ENCODE measurements around the gene MKNK1. TPM values are rescaled to one million over a fixed set of nuclear protein-coding genes. Genes with fewer than 3 reads are reported as not detected.

The MKNK1 gene
- total RNA-seq, 1 experiment from 2014 or later = 22.7 TPM

GRCh38 chr1:46642115-46642680 lies 38.1 kb upstream of the MKNK1 start:
- Mint-ChIP-seq H3K27ac (ENCODE audit: unreplicated experiment) (no peak overlapping the region), H3K4me3 (ENCODE audit: unreplicated experiment) (no peak overlapping the region), H3K27me3 (ENCODE audit: insufficient read depth, unreplicated experiment) (no peaks in the 10 kb centered on the region), H3K4me1 (ENCODE audit: low read depth, unreplicated experiment) (peaks cover 10% of the 10 kb centered on the region), H3K9me3 (ENCODE audit: unreplicated experiment) (no peaks in the 10 kb centered on the region), H3K36me3 (ENCODE audit: insufficient read depth, unreplicated experiment) (peaks cover 6% of the 10 kb centered on the region)
- Histone ChIP-seq H3K9me3 (no peaks in the 10 kb centered on the region), H3K27me3 (replicated peaks; ENCODE audit: control insufficient read depth, insufficient read depth, low read length) (no peaks in the 10 kb centered on the region), H3K4me3 (ENCODE audit: low read depth, low read length) (no peak overlapping the region), H3K4me1 (no peaks in the 10 kb centered on the region; the same call in 1 of the 2 replicates), H3K36me3 (ENCODE audit: control insufficient read depth, insufficient read depth, low read length) (no peaks in the 10 kb centered on the region)
- CTCF ChIA-PET = no interaction called here
- no peak for TF ChIP-seq CTCF (IDR thresholded peaks at IDR 0.05; ENCODE audit: insufficient read depth in 1 of 2, low read depth in 1 of 2, low read length in 1 of 2, severe bottlenecking in 1 of 2, unreplicated experiment in 1 of 2)
- DNase-seq = no peak
- intact Hi-C loops (cut with micrococcal nuclease; ENCODE audit: unreplicated experiment) = no loop called here
- no TSS peak for BruUV-seq (replicated peaks)
- POLR2A ChIA-PET = no interaction called here

- no peaks in the 10 kb centered on the region; the same call in 1 of the 2 replicates for H3K4me1 ChIP-seq
- Mint-ChIP-seq H3K4me3 (ENCODE audit: unreplicated experiment) (no peak overlapping the region), H3K36me3 (ENCODE audit: insufficient read depth, unreplicated experiment) (peaks cover 6% of the 10 kb centered on the region), H3K27me3 (ENCODE audit: insufficient read depth, unreplicated experiment) (no peaks in the 10 kb centered on the region), H3K27ac (ENCODE audit: unreplicated experiment) (no peak overlapping the region), H3K4me1 (ENCODE audit: low read depth, unreplicated experiment) (peaks cover 10% of the 10 kb centered on the region), H3K9me3 (ENCODE audit: unreplicated experiment) (no peaks in the 10 kb centered on the region)
- ChIA-PET POLR2A (interaction anchor here (0.6 kb wide), 1 partner anchor 33 kb away, joined by 3 read pairs; no protein-coding TSS in a partner anchor), CTCF (no interaction called here)
- no TSS peak for BruUV-seq (replicated peaks)
- intact Hi-C loops (cut with micrococcal nuclease; ENCODE audit: unreplicated experiment) = no loop called here
- no peak overlapping the region for H3K4me3 ChIP-seq (ENCODE audit: low read depth, low read length)
- DNase-seq = no peak
- H3K27me3 ChIP-seq (replicated peaks; ENCODE audit: control insufficient read depth, insufficient read depth, low read length) = no peaks in the 10 kb centered on the region
- H3K36me3 ChIP-seq (ENCODE audit: control insufficient read depth, insufficient read depth, low read length) = no peaks in the 10 kb centered on the region
- no peak for TF ChIP-seq CTCF (IDR thresholded peaks at IDR 0.05; ENCODE audit: insufficient read depth in 1 of 2, low read depth in 1 of 2, low read length in 1 of 2, severe bottlenecking in 1 of 2, unreplicated experiment in 1 of 2)
- no peaks in the 10 kb centered on the region for H3K9me3 ChIP-seq
Measured at GRCh38 chr1:46639547-46639946, 35.5 kb upstream of the MKNK1 start.

- no peaks in the 10 kb centered on the region for H3K9me3 Mint-ChIP-seq (ENCODE audit: unreplicated experiment)
- peaks cover 10% of the 10 kb centered on the region for H3K4me1 Mint-ChIP-seq (ENCODE audit: low read depth, unreplicated experiment)
- no peak overlapping the region for H3K27ac Mint-ChIP-seq (ENCODE audit: unreplicated experiment)
- ChIA-PET POLR2A (no interaction called here), CTCF (no interaction called here)
- H3K4me3 ChIP-seq (ENCODE audit: low read depth, low read length) = no peak overlapping the region
- H3K27me3 Mint-ChIP-seq (ENCODE audit: insufficient read depth, unreplicated experiment) = no peaks in the 10 kb centered on the region
- no peak for TF ChIP-seq CTCF (IDR thresholded peaks at IDR 0.05; ENCODE audit: insufficient read depth in 1 of 2, low read depth in 1 of 2, low read length in 1 of 2, severe bottlenecking in 1 of 2, unreplicated experiment in 1 of 2)
- BruUV-seq (replicated peaks) = no TSS peak
- no peak overlapping the region for H3K4me3 Mint-ChIP-seq (ENCODE audit: unreplicated experiment)
- peaks cover 6% of the 10 kb centered on the region for H3K36me3 Mint-ChIP-seq (ENCODE audit: insufficient read depth, unreplicated experiment)
- DNase-seq = no peak
- H3K36me3 ChIP-seq (ENCODE audit: control insufficient read depth, insufficient read depth, low read length) = no peaks in the 10 kb centered on the region
- H3K27me3 ChIP-seq (replicated peaks; ENCODE audit: control insufficient read depth, insufficient read depth, low read length) = no peaks in the 10 kb centered on the region
- no peaks in the 10 kb centered on the region; the same call in 1 of the 2 replicates for H3K4me1 ChIP-seq
- H3K9me3 ChIP-seq = no peaks in the 10 kb centered on the region
- intact Hi-C loops (cut with micrococcal nuclease; ENCODE audit: unreplicated experiment) = no loop called here
Measured at GRCh38 chr1:46638921-46639320, 34.9 kb upstream of the MKNK1 start.
